ENCODE data around the gene CAPNS2.

Gene CAPNS2

DNA sequence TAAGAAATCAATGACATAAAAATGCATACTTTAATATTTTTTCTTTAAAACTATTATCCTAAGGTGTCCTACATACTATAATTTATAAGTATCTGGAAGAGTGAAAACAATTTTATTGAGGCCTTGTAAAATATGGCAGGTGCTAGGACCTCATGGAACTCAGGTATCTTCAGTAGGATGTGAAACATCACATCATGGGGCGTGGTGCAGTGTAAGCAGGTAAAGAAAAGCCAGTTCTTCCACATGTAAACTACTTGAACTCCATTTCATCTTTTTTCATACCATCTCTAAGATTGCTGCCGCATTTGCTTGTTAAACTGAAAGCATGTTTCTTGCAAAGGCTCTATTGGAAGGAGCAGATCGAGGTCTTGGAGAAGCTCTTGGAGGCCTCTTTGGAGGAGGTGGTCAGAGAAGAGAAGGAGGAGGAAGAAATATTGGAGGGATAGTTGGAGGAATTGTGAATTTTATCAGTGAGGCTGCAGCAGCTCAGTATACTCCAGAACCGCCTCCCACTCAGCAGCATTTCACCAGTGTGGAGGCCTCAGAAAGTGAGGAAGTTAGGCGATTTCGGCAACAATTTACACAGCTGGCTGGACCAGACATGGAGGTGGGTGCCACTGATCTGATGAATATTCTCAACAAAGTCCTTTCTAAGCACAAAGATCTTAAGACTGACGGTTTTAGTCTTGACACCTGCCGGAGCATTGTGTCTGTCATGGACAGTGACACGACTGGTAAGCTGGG, at the start of gene CAPNS2:
Gene CAPNS2, plus strand, starts transcription at position 253 of the 744 bp plus-strand sequence. Its CDS starts 73 bp downstream, at position 326.
- no peak for DNase-seq

DNA sequence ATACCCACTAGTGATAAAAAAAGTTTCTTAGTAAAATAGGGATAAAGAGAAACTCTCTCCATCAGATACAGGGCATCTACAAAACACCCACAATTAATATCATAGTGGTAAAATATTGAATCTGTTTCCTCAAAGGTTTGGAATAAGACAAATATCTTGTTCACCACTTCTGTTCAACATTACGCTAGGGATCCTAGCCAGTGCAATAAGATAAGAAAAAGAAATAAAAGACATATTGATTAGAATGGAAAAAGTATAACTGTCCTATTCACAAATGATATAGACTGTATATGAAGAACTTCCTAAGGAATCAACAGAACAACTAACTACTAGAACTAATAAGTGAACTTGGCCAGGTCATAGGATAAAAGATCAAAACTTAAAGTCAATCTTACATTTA, 44.7 kb upstream of the CAPNS2 start:
- no peak for DNase-seq

DNA sequence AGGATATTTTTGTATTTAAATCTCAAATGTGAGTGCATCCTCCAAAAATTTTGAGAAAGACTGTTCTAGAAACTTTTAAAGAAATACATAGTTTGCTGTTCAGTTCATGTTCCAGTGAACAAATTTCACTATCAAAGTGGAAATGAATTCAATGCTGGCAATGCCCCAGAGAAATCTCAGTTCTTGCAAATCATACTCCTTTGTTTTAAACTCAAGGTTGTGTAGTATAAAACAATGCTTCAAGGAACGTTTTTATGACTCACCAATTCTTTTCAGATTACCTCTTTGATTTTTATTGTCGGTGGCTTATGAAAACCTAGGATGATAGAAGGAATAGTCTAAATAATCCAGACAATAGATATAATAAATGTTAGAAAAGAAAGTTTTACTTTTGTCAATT, 40.0 kb upstream of the CAPNS2 start:
- no peak for DNase-seq

DNA sequence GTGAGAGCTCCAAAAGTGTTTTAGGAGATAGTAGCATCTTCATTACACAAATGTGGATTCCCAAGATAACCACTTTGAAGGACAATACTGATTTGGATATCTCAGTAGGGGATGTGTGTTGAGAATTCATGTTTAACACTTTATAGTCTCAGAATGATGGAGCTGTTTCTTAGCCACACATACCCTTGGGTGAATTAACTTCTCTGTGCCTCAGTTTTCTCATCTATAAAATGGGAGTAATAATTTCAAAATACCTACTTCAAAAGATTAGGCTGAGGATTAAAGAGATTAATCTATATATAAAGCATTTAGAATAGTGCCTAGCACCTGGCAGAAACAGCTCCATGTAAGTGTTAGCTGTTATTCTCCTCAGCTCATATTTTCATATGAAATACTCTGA, 38.6 kb upstream of the CAPNS2 start:
- no peak for DNase-seq

DNA sequence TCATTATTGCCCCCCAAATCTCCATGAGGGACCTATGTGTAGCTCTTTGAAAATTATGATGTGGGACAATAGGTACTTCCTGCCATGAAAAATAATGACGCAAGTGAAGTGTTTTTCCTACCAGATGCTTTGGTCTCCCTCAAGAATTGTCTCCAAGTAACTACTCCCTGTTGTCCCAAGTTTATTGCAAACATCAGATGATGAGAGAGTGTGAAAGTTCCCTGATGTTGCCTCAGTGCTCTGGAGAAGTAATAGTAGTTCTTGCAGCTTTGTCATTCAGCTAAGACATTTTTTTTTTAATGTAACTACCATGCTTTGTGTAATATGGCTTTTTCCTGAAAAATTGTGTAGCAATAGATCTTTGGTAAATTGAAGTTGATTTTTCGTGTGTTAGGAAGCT, 37.5 kb upstream of the CAPNS2 start:
- no peak for DNase-seq

DNA sequence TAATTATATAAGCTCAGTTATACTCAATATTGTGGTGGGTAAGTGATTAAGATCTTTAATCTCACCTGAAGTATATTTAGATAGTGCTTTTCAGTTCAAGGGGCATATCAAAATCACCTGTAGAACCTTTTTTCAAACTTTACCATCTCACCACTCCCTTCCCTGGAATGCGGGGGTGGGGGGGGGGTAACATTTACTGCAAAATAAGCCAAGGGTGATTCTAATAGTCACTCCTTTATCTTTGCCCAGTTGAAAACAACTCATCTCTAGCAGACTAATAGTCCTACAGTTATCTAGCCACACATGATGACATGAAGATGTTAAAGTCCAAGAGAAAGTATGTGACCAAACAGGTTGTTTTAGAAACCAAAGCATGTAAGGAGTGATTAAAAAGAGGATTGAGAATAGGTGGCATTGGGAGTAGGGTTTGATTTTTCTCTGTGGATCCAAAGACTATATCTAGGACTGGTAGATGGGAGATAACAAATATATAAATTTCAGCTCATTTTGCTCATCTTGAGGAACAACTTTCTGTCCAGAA, 36.1 kb upstream of the CAPNS2 start:
- DNase-seq, result no peak

DNA sequence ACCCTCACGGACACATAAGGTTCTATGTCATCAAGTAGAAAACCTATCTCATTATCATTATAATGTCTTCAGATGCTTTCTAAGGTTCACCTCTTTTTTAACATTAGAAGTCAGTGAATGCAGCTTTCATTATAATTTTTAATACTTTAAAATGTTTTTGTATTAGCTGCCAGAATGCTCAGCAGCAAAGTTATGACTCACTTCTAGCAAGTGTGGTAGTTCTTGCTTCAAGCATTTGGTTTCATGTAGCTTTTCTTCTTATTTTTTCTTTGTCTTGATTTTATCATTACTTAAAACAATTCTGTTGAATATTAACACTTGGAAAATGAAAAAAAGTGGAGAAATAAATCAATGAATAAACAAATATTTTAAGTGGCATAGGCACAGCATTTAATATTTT, 34.3 kb upstream of the CAPNS2 start:
- no peak for DNase-seq

DNA sequence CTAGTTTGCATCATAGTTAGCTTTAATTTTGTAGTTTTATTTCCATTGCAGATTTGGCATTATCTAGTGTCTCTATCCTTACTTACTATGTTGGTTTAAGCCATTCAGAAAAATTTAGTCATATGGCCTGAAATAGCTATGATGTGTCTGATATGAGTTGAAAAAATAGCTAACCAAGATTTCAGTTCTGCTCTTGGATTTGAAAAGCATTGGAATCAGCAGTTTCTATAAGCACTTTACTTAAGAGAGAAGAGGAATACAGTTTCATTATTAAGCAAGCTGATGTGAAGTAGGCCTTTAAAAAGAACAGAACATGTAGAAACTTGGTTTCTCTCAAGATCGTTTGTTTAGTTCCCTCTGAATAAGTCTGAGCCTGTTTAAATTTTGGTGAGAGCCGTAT, 31.7 kb upstream of the CAPNS2 start:
- no peak for DNase-seq

DNA sequence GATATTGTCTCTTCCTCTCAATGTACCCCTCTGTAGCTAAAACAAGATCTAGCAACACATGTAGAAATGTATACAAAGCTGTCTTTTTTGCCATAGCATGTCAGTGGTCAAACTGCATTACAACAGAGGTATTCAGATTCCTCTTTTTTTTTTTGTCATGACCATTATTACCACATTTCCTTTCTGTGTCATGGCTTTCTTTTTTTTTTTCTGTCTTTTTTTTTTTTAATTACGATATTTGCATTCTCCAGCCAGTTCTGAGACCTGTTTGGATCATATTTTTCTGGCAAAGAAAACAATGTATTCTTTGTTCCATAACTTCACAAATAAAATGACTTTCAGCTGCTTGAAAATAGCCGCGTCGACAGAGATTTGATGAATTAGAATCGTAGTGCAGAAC, 27.4 kb upstream of the CAPNS2 start:
- no peak for DNase-seq

DNA sequence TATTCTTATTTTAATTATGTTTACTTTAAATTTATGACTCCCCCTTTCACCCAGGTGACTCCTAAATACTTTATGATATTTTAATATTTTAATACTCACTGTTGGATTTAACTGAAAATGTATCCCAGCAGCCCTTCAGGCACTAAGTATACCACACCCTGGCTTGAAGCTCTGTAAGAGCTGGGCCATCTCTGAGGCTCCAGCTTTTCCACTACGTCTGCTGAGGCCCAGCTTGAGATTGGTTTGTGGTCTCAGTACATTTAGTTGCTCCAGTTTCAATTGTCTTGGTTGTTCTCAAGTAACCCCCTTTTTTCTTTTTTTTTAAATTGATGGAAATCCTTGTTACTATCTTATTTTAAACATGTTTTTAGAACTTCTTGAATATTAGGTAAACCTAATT, 27.0 kb upstream of the CAPNS2 start:
- DNase-seq, result no peak

DNA sequence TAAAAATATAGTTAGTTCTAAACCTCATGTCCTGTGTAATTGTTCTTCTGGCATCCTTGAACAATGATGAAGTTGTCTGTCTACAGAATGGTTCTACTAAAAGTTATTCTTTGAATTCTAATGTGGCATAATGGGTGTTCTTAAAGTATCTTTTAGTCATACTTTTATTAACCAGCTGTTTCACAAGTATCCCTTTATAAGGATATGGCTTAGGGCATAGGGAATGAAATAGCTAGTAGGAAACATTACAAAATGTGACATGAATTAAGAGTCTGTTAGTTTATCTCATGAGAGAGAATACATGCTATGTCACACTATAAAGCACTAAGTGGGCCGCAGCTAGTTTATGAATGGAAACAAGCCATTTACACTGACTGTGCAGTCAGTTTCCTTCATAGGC, 26.3 kb upstream of the CAPNS2 start:
- DNase-seq, result no peak

DNA sequence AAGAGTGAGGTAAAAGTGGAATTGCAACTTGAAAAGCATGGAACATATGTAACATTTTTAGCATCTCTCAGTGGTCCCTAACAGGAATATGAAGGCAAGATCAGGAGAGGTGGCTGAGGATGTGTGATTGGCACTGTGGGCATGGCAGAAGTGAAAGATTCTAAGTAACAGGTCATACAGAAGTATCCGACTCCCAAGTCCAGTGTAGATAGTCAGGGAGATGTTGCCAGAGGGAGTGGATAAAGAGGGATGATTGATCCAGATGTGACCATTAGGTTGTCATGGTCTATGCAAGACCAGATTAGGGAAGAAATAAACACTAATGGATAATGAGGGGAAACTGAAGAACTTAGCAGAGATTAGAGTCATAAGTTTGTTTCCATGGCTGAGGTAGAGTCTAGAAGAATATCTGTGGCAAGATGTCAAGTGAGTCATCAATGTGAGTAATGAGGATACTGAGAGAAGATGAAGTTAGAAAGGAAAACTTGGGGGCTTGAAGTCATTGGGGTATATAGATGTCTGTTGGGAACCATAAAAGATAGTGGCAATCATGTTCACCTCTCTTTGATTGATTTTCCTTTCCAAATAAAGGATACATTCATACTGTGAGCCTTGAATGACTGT, 23.9 kb upstream of the CAPNS2 start:
- DNase-seq, result no peak

DNA sequence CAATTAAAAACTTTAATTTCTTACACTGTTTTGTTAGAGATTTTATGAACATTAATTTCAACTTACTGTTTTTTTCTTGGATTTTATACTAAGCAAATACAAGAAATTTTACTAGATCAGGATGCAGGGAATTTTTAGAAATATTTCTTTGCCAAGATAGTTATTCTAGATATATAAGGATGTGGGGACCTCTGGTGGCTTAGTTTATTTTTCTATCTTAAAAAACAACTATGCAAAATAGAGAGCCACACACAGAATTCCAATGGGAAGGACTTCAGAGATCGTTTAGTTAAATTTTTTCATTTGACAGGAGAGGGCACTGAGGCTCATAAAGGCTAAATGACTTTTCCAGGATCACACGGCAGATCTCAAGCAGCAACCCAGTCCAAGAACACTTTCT, 23.0 kb upstream of the CAPNS2 start:
- no peak for DNase-seq

DNA sequence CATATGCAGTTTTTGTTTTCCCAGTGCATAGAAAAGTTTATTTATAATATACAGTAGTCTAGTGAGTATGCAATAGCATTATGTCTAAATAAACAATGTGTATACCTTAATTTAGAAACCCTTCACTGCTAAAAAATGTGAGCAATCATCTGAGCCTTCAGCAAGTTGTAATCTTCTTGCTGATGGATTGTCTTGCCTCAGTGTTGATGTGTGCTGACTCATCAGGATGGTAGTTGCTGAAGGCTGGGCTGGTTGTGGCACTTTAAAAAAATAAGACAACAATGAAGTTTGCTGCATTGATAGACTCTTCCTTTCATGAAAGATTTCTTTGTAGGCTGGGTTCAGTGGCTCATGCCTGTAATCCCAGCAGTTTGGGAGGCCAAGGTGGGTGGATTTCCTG, 13.9 kb upstream of the CAPNS2 start:
- no peak for DNase-seq

DNA sequence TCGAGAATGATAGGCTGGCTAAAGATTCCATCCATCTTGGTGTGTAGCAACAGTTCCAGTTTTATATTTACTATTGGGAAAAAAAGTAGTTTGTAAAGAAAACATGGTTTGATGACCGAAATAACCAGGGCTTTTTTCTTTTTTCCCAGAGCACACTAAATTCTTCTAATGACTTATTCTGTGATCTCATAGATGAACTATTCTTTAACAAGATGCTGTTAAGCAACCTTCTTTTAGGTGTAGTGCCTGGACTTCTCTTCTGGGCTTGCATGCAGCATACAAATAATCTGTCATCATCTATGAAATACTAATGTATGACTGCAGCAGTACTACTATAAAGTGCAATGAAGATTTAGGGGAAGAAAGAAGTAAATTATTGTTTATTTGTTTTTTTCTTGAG, 11.0 kb upstream of the CAPNS2 start:
- no peak for DNase-seq

DNA sequence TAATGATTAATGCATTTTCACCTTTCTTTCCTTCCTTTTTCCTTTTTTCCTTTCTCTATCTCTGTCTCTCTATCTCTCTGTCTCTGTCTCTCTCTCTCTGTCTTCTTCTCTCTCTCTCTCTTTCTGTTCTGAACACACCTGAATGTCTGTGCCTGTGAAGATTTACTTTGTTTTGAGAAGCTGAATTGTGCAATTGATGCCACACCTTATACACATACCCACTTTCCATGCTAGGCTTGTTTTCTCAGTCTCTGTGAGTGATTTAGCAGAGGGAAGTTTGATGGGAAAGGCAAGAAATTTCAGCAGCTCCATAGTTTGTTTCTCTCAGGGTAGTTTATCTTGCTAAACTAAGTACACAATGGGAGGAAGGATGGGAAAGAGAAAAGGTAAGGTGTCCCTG, 9.3 kb upstream of the CAPNS2 start:
- DNase-seq, result no peak

DNA sequence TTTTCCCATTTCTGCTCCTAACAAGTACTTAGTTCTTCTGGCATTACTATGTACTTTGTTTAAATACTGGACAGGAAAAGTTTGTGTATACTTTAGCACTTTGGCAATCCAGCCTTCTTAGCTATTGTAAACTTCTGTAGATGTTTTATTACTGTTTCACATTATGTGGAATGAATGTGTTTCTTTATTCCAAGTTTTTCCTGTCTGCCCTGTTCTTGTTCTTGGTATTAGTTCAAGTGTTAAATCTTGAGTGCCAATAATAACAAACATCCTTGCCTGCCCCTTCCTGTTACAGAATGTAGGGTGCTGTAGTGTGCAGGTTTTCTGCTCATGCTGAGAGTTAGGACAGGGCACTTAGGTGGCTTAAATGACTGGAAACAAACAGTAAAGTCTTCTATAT, 7.3 kb upstream of the CAPNS2 start:
- DNase-seq, result no peak

DNA sequence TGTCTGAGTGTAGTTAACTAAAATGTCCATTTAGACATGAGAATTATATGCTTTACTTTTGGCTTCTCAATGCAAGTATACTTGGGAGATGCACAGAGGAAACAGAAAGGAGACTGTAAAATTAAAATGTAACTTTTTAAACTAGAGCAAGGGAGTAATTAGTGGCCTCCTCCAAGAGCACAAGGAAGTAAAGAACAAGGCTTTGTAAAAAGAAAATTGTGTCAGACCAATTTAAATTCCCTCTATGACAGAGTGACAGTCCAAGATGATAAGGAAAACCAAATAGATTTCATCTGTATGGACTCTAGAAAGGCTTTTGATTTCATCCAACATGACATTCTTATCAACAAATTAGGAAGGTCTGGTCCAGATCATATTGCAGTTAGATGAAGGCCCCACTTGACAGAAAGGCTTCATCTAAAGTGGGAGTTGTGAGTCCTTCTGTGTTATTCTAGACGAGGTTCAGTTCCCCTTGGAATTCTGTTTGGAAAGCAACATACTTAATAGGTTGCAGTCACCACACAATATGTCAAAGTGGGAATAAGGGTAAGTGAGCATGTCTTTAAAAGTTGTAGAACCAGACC, 6.5 kb upstream of the CAPNS2 start:
- DNase-seq, result no peak

DNA sequence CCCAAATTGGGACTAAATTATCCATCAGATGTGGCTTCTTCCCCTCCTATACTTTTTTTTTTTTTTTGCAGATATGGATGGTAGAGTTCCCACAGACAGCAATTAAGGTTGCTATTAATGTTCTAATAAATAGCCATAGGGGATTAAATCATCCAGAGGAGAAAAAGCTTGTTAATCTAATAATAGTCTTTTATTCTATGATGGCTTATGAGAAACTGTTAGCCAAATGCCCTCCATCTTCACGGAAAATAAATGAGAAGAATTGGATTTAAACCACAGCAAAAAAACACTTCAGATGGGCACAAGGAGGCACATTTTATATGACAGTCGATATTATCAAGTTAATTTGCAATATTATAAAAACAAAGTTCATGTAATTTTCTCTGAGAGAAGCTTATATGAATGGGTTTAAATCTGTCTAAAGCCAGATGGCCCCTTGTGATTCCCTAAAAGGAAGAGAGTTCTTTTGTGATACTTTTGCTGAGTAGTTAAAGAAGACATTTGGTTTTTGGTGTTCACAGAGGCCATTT, 5.1 kb upstream of the CAPNS2 start:
- no peak for DNase-seq

DNA sequence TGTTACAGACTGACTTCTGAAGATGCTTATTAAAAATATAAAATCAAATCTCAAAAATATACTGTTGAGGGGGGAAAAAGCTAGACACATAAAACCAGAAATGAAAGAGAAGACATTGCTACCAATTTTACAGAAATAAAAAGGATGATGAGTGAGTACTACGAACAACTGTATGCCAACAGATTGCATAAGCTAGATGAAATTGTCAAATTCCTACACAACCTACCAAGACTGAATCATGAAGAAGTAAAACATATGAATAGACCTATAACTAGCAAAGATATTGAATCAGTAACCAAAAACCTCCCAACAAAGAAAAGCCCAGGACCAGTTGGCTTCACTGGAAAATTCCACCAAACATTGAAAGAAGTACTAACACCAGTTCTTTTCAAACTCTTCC, 3.5 kb upstream of the CAPNS2 start:
- no peak for DNase-seq

DNA sequence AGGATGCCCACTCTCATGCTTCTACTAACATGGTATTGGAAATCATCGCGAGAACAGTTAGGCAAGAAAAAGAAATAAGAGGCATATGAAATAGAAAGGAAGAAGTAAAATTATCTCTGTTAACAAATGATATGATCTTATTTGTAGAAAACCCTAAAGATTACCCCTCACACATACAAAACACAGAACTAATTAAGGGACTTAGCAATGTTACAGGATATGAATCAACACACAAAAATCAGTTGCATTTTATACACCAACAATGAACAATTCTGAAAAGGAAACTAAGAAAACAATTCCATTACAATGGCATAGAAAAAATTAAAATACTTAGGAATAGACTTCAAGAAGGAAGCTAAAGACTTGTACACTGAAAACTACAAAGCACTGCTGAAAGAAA, 2.7 kb upstream of the CAPNS2 start:
- no peak for DNase-seq

DNA sequence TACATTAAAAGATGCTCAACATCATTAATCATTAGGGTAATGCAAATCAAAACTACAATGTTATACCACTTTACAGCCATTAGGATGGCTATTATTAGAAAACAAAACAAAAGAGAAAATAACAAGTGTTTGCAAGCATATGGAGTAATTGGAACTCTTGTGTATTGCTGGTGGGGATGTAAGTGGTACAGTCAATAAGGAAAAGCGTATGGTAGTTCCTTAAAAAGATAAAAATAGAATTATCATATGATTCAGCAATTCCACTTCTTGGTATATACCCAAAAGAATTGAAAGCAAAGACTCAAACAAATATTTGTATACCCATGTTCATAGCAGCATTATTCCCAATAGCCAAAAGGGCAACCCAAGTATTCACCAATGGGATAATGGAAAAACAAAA, 1.4 kb upstream of the CAPNS2 start:
- no peak for DNase-seq

DNA sequence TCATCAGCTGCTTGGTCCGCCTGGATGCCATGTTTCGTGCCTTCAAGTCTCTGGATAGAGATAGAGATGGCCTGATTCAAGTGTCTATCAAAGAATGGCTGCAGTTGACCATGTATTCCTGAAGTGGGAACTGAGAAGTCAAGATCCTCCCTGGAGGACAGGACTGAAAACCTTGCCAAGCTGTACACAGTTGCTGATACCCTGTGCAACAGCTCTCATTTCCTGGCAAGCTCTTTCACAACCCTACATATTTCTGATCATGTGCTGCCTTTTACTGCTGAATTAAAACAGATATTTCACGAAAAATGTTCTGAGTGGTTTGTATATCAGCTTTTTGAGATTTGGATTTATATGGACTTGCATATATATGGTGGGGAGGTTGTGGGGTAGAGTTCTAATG, 898 bp downstream of the CAPNS2 start:
- DNase-seq, result no peak

DNA sequence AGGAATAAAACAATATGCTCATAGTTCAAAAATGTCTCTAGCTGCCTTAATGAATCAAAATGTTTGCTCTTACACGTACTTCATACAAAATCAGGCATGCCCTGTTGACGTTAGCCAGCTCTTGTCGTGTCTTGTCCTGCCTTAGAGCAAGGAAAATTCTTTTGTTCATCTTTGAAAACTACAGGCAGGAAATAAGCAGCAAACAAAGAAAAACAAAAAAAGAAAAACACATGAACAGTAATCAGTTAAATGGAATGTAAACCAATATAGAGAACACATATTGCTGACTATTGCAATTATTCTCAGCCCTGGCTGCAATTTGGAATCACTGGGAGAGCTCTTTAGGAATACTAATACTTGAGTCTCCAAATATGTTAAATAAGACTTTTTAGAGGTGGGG, 1.7 kb downstream of the CAPNS2 start:
- DNase-seq, result no peak
